HEK293T (cell line): Measurements from ENCODE around the gene SRCIN1.

Experiments
- CTCF ChIA-PET: fragments of 350-600 bp; formaldehyde crosslinking; extraction: SDS; loops from one replicate; lab custom pipeline; 2021; ENCODE audit warnings: antibody characterized with exemption, inconsistent platforms; lab: Yijun Ruan, JAX
- POLR2A ChIA-PET: fragments of 350-600 bp; formaldehyde crosslinking; extraction: SDS; loops from one replicate; lab custom pipeline; 2020; ENCODE audit warnings: antibody characterized with exemption, inconsistent platforms; lab: Yijun Ruan, JAX
- DNase-seq: peaks from one replicate; pipeline ENCODE4 v3.0.0; 2012; ENCODE audit warnings: mixed read lengths; ENCODE audit errors: extremely low spot score
- ARNT ChIP-seq: fragments of 450-650 bp; IDR thresholded peaks from 2 replicates; pipeline ENCODE4 v1.6.1; 2017; ENCODE audit warnings: mild to moderate bottlenecking
- BHLHE40 ChIP-seq: fragments of 450-650 bp; IDR thresholded peaks from 2 replicates; pipeline ENCODE4 v1.6.1; 2016; ENCODE audit warnings: mild to moderate bottlenecking, moderate library complexity, borderline replicate concordance
- CTBP1 ChIP-seq: fragments of 450-650 bp; IDR thresholded peaks from 2 replicates; pipeline ENCODE4 v1.6.1; 2016; ENCODE audit warnings: borderline replicate concordance
- ELF4 ChIP-seq: fragments of 450-650 bp; IDR thresholded peaks from 2 replicates; pipeline ENCODE4 v1.6.1; 2017; ENCODE audit warnings: antibody characterized with exemption
- FOXA1 ChIP-seq: fragments of 450-650 bp; IDR thresholded peaks from 2 replicates; pipeline ENCODE4 v1.6.1; 2016; ENCODE audit warnings: mild to moderate bottlenecking
- FOXK2 ChIP-seq: fragments of 450-650 bp; IDR thresholded peaks from 2 replicates; pipeline ENCODE4 v1.6.1; 2016; ENCODE audit warnings: mild to moderate bottlenecking
- FOXM1 ChIP-seq: fragments of 450-650 bp; IDR thresholded peaks from 2 replicates; pipeline ENCODE4 v1.6.1; 2017; ENCODE audit warnings: mild to moderate bottlenecking, borderline replicate concordance
- HDGF ChIP-seq: fragments of 450-650 bp; IDR thresholded peaks from 2 replicates; pipeline ENCODE4 v1.6.1; 2017; ENCODE audit warnings: antibody characterized with exemption, borderline replicate concordance
- L3MBTL2 ChIP-seq: fragments of 450-650 bp; conservative IDR thresholded peaks from 2 replicates; pipeline ENCODE4 v1.6.1; 2016; ENCODE audit warnings: mild to moderate bottlenecking
- LEF1 ChIP-seq: fragments of 450-650 bp; IDR thresholded peaks from 2 replicates; pipeline ENCODE4 v1.6.1; 2017; ENCODE audit warnings: mild to moderate bottlenecking, borderline replicate concordance
- NFRKB ChIP-seq: fragments of 450-650 bp; IDR thresholded peaks from 2 replicates; pipeline ENCODE4 v1.6.1; 2016; ENCODE audit warnings: mild to moderate bottlenecking, moderate library complexity
- PKNOX1 ChIP-seq: fragments of 450-650 bp; IDR thresholded peaks from 2 replicates; pipeline ENCODE4 v1.6.1; 2016
- SP1 ChIP-seq: fragments of 450-650 bp; IDR thresholded peaks from 2 replicates; pipeline ENCODE4 v1.6.1; 2017
- SUZ12 ChIP-seq: fragments of 450-650 bp; IDR thresholded peaks from 2 replicates; pipeline ENCODE4 v1.6.1; 2016; ENCODE audit warnings: mild to moderate bottlenecking
- TARDBP ChIP-seq: fragments of 450-650 bp; IDR thresholded peaks from 2 replicates; pipeline ENCODE4 v1.6.1; 2016
- ZNF384 ChIP-seq: fragments of 450-650 bp; IDR thresholded peaks from 2 replicates; pipeline ENCODE4 v1.6.1; 2016

Gene SRCIN1

DNA sequence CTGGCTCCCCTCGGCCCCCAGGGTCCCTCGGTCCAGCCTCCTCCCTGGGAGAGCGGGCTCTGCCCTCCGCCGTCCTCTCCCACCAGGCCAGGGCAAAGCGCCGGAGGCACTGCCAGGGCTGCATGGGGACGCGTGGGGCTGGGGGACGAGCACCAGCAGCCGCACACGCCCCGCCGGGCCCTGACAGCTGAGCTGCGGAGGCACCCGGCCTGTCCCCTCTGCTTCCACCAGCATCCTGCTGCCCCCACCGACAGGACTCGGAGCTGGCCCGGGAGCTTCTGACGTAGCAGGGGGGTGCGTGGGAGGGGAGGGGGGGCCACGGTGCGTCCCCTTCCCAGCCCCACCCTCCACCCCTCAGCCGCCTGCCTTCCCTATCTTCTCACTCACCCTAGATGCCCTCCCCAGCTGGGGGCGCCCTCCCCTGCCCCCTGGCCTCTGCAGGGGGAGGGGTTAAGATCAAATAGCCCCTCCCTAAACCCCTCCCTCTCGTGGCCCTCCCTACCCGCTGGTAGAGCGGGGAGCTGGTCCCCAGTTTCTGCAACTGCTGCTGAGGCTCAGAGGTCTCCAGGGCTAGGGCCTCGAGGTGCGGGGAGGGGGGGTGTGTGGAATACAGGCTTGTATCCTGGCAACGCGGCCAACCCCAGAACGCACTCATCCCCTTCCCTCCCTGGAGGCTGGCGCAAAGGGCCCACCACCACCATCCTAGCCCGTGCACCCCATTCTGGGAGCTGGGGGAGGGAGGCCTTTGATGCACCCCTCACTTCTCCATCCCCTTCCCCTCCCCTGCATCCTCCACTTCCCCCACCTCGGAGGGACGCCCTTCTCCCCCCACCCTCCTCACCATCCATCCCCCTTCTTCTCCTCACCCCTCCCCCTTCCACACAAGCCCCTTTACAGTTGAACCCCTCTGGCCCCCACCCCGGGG is 1.0 kb downstream of the SRCIN1 start:
- ChIA-PET CTCF (interaction anchor here (1.0 to 1.6 kb wide), 5 partner anchors 18 to 62 kb away, joined by 3 to 6 read pairs (median 3); no protein-coding TSS in a partner anchor), POLR2A (interaction anchor here (1.0 kb wide), 1 partner anchor 57 kb away, joined by 3 read pairs; no protein-coding TSS in a partner anchor)
- DNase-seq: no peak
- TF ChIP-seq SUZ12 (no peak), BHLHE40 (no peak), FOXK2 (no peak), NFRKB (no peak), L3MBTL2 (no peak), FOXA1 (no peak), ARNT (no peak), PKNOX1 (no peak), FOXM1 (no peak), CTBP1 (no peak), ZNF384 (no peak), SP1 (no peak), LEF1 (no peak), HDGF (no peak), ELF4 (no peak), TARDBP (no peak)

GRCh38 chr17:38603786-38604478 is 1.8 kb downstream of the SRCIN1 start:
- DNase-seq: no peak
- TF ChIP-seq FOXK2 (no peak), ARNT (no peak), FOXA1 (no peak), ELF4 (no peak), L3MBTL2 (no peak), BHLHE40 (no peak), HDGF (no peak), ZNF384 (no peak), SUZ12 (no peak), LEF1 (no peak), TARDBP (no peak)
- POLR2A ChIA-PET: no interaction called here
- CTCF ChIA-PET: interaction anchor here (1.3 to 1.4 kb wide), 2 partner anchors 19 to 63 kb away, joined by 3 read pairs; no protein-coding TSS in a partner anchor

DNA sequence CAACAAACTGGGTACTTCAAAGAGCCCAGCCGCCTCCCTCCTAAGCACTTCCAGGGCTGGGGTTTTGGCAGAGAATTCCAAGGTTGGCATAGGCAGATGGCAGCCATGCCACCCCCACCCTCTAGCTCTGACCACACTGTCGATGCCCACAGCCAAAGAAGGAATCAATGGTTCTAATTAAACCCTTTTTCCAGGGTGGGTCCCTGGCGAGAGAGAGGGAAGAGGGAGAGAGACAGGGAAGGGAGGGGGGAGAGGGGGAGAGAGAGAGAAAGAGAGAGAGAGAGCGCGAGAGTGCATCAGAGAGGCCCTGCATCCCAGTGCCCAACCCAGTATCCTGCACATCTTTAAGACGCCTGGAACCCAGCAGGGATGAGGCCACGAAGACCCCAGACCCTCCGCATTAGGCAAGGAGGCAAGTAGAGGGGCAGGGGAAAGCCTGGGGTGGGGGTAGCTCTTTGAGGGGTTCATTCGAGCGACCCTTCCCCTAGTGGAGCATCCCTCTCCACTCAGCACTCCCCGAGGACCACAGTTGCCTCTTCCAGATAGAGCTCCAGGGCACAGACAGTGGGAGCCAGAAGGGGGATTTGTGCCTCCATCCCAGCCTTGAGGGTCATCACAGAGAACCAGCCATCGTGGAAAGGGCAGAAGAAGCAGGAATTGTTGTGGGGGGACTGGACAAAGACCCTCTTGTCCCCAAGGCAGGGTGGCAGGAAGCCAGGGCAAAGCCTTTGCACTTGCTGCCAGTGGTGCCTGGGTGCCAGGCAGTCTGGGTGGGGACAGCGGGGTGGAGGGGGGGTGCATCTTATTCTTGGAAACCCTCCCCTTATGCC is 2.6 kb downstream of the SRCIN1 start:
- no peak for DNase-seq
- no peak for TF ChIP-seq FOXA1
- ChIA-PET POLR2A (no interaction called here), CTCF (interaction anchor here (1.7 kb wide), 1 partner anchor 19 kb away, joined by 11 read pairs; no protein-coding TSS in a partner anchor)

DNA sequence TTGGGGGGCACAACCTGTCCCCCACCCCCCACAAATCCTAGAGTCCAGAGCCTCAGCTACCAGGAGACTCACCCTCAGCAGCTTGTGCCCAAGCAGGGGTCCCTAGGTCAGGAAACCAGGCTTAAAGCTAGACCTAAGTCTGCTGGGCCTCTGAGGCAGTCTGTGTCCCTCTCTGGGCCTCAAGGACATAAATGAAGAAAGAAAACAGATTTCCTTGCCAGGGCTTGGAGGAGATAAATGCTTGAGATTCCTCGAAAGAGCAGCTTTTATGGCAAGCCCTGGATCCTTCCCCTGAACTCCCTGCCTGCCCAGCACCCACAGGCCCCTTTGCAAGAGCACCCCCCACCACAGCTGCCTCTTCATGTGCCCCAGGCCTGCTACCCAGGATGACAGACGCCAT is 3.3 kb downstream of the SRCIN1 start:
- CTCF ChIA-PET: interaction anchor here (1.7 kb wide), 1 partner anchor 18 kb away, joined by 11 read pairs; no protein-coding TSS in a partner anchor
- POLR2A ChIA-PET: no interaction called here
- no peak for DNase-seq
- TF ChIP-seq ARNT (no peak), SUZ12 (no peak), CTBP1 (no peak), BHLHE40 (no peak), LEF1 (no peak), TARDBP (no peak), NFRKB (no peak), L3MBTL2 (no peak), PKNOX1 (no peak), FOXA1 (no peak), ELF4 (no peak), FOXK2 (no peak)

DNA sequence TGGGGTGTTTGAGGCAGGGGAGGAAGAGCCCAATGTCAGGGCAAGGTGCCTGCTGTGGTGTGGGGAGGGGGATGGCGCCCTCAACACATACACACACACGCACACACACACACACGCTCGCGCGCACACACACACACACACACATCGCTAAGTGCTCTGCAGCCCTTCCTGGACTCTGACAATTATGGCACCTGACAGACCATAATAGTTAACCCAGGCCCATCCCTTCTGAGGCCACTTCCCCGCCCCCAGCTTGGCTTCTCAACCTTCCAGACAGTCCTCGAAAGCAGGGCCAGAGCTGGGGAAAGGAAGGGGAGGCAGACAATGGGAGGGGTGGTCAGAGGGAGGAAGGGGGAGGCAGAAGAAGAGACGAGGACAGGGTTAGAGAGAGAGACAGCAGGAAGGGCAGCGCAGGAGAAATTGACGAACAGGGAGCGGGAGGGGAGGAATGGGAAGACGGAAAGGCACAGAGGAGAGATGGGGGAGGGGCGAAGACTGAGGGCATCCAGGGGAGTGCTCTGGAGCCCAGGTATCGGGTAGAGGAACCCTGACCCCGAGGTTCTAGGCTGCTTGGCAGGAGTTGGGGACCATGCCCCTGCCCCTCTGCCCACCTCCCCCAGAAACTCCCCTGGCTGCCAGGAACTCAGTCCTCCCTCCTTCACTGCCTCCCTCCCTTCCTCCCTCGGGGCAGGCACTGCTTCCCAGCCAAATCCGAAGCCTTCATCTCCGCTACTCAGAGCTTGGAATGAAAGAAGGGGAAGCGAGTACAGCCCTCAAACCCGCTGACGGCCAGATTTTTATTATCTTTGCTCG is 4.0 kb downstream of the SRCIN1 start:
- ChIA-PET POLR2A (no interaction called here), CTCF (interaction anchor here (1.7 kb wide), 1 partner anchor 17 kb away, joined by 11 read pairs; no protein-coding TSS in a partner anchor)
- no peak for DNase-seq
- no peak for TF ChIP-seq ELF4

- CTCF ChIA-PET: no interaction called here
- TF ChIP-seq CTBP1 (no peak), FOXA1 (no peak), ELF4 (no peak), HDGF (no peak), LEF1 (no peak), TARDBP (no peak), ZNF384 (no peak), PKNOX1 (no peak), NFRKB (no peak), FOXK2 (no peak), FOXM1 (no peak), ARNT (no peak), SP1 (no peak)
- DNase-seq: no peak
- POLR2A ChIA-PET: no interaction called here
These were observed 4.8 kb downstream of the SRCIN1 start for GRCh38 chr17:38600906-38601305.
